Naive thymus-derived CD8-positive, alpha-beta T cell (primary cell): ENCODE results near the gene UGT1A6. TPM values are rescaled to one million over a fixed set of nuclear protein-coding genes. Genes with fewer than 3 reads are reported as not detected.
"Not testable (repeated sequence)": the region's sequence is repeated elsewhere in the genome, so short reads cannot be mapped to it uniquely, and the experiment has no call there.

Source experiments
- ATAC-seq, 2 donors: fragments of 150-1000 bp; cut with Tn5 transposase in 1 of 2; sonication (Bioruptor Pico), chemical (Tn5 transposase) in 1 of 2; 1 replicate in 1 of 2; 2 replicates in 1 of 2; pipeline ENCODE4 v1.10.0; 2021; ENCODE audit warnings: mild to moderate bottlenecking in 2 of 2, moderate library complexity in 2 of 2
- POLR2A ChIA-PET: fragments of 350-600 bp; sonication (Branson Sonifier 250); formaldehyde crosslinking; loops from one replicate; lab custom pipeline; 2021; ENCODE audit warnings: antibody characterized with exemption; lab: Charles Lee
- DNase-seq, 10 donors: peaks; one replicate each; pipeline versions ENCODE4 v3.0.0 to v3.0.0-alpha.2; 2020 to 2022
- H3K27ac Mint-ChIP-seq, 10 donors: one replicate each; pipeline ENCODE4 v1.8.0; 2020 to 2022; ENCODE audit warnings: mild to moderate bottlenecking in 10 of 10, mixed read lengths in 10 of 10, moderate library complexity in 4 of 10, inconsistent platforms in 1 of 10
- H3K27me3 Mint-ChIP-seq, 5 donors: one replicate each; pipeline ENCODE4 v1.8.0; 2021 to 2022; ENCODE audit warnings: mixed read lengths in 5 of 5
- H3K36me3 Mint-ChIP-seq, 3 donors: one replicate each; pipeline ENCODE4 v1.8.0; 2020 to 2022; ENCODE audit warnings: mixed read lengths in 3 of 3, mild to moderate bottlenecking in 2 of 3, inconsistent platforms in 1 of 3
- H3K4me1 Mint-ChIP-seq, 4 donors: one replicate each; pipeline ENCODE4 v1.8.0; 2021 to 2022; ENCODE audit warnings: mixed read lengths in 4 of 4
- H3K4me3 Mint-ChIP-seq, 10 donors: one replicate each; pipeline ENCODE4 v1.8.0; 2020 to 2022; ENCODE audit warnings: mild to moderate bottlenecking in 10 of 10, mixed read lengths in 10 of 10, moderate library complexity in 6 of 10, inconsistent platforms in 1 of 10
- H3K9me3 Mint-ChIP-seq, 9 donors: one replicate each; pipeline ENCODE4 v1.8.0; 2020 to 2022; ENCODE audit warnings: mixed read lengths in 9 of 9, mild to moderate bottlenecking in 3 of 9, inconsistent platforms in 1 of 9, moderate library complexity in 1 of 9
- polyA plus RNA-seq, 3 donors: library from polyadenylated mRNA; unstranded; fragments of 300-500 nt; fragmentation: Illumina TruSeq; gene quantifications; one replicate each; pipeline ENCODE4 v1.2.3, GENCODE V29; 2021
- total RNA-seq, 8 experiments: library from RNA in 2 of 8; stranded (reverse) in 2 of 8; gene quantifications; one replicate each; pipeline ENCODE4 v1.2.3 and lab custom pipeline; 2021 to 2026

UGT1A6 gene
- total and polyA plus RNA-seq, 5 experiments from 2014 or later, result not detected

DNA sequence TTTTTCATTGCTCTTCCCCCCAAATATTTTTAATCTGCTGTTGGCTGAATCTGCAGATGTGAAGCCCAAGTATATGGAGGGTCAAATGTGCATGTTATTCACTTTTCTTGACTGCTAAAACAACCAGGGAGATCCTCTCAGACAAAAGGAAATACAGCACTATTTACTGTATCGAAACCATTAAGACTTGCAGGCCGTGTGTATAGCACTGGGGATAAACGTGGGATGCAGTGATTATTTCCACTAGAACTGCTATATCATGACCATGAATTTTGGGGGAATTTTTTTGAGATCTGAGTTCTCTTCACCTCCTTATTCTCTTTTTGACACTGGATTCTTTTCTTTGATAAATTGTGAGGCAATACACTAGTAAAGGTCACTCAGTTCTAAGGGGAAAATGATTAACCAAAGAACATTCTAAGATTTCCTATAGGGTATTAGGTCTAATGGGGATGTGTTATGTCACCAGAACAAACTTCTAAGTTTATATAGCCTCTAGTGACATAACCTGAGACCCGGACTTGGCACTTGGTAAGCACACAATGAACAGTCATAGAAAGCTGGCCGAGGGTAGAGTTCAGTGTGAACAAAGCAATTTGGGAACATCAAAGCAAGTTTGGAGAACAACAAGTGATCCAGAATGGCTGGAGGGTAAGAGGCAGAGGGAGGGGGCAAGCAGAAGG is 52.5 kb downstream of the UGT1A6 start:
- no peak overlapping the region for H3K27ac Mint-ChIP-seq

DNA sequence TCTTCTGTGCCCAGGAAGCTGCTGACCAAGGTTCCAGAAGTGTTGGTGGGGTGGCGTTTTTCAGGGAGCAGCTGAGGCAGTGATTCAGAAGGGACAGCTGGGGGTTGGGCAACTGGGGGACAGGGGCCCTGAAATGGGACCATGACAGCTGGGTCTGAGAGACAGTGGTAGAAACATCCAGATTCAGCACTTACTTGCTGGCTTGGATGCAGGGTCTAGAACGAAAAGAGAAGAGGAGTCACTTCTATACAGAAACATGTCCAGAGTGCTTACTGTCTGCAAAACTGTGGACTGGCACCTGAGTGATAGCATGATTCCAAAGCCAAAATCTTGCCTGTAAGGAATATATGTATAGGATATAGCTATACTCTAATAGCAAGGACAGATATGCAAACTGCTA is 53.1 kb downstream of the UGT1A6 start:
- H3K4me3 Mint-ChIP-seq, H3K9me3 Mint-ChIP-seq, H3K4me1 Mint-ChIP-seq, H3K27ac Mint-ChIP-seq, DNase-seq, H3K36me3 Mint-ChIP-seq, POLR2A ChIA-PET, ATAC-seq: not testable (repeated sequence)
- peaks cover 4 to 30% (median 18%) of the 10 kb centered on the region in 5 donors for H3K27me3 Mint-ChIP-seq

More for the DNA sequence above, 52.5 kb downstream of the UGT1A6 start:
- POLR2A ChIA-PET, result no interaction called here
- H3K4me1 Mint-ChIP-seq, result no peaks in the 10 kb centered on the region
- peaks cover 4 to 34% (median 18%) of the 10 kb centered on the region in 5 donors for H3K27me3 Mint-ChIP-seq
- H3K9me3 Mint-ChIP-seq, result peaks cover 0 to 6% (median 3%) of the 10 kb centered on the region in 9 donors
- no peak overlapping the region for H3K4me3 Mint-ChIP-seq
- DNase-seq, result no peak
- ATAC-seq, result no peak
- H3K36me3 Mint-ChIP-seq, result peaks cover 0 to 5% (median 0%) of the 10 kb centered on the region in 3 donors

DNA sequence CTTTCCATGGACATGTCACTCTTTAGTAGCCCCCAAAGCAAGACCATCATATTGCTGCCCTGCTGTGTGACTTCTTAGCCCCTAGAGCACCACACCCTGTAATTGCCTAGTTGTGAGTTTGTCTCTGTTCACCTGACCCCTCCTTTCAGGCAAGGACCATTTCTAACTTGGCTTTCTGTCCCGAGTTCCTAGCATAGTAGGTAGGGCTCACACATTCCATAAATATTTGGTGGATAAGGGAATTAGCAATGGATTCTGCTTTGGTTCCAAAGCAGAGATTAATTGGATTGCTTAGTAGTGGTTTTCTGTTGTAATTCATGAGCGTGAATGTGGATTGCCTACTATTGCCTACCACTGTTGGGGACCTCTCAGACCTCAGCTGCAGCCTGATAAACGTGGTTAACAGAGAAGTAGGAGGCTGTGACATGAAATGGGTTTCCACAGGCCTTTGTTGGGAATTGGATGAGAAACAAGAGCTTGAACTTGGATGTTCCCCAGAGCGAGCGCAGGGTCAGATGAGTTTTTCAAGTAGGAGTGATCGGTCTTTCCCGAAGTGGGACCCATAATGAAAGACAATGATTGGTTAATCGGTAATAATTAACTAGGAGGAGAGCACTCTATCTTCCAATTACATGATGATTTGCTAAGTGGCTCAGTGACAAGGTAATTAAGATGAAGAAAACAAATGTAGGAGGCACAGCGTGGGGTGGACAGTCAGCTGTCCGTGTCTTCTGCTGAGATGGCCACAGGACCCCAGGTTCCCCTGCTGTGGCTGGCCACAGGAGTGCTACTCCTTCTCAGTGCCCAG is 54.0 kb downstream of the UGT1A6 start:
- POLR2A ChIA-PET, result no interaction called here
- peaks cover 8 to 30% (median 18%) of the 10 kb centered on the region in 5 donors for H3K27me3 Mint-ChIP-seq
- DNase-seq, result no peak
- H3K36me3 Mint-ChIP-seq, result peaks cover 0 to 14% (median 0%) of the 10 kb centered on the region in 3 donors
- no peak for ATAC-seq
- H3K9me3 Mint-ChIP-seq, result peaks cover 0 to 18% (median 13%) of the 10 kb centered on the region in 9 donors
- H3K4me3 Mint-ChIP-seq, result no peak overlapping the region
- H3K27ac Mint-ChIP-seq, result no peak overlapping the region
- H3K4me1 Mint-ChIP-seq, result no peaks in the 10 kb centered on the region

DNA sequence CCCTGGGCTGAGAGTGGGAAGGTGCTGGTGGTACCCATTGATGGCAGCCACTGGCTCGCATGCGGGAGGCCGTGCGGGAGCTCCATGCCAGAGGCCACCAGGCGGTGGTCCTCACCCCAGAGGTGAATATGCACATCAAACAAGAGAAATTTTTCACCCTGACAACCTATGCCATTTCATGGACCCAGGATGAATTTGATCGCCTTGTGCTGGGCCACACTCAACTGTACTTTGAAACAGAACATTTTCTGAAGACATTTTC is 54.5 kb downstream of the UGT1A6 start:
- no peaks in the 10 kb centered on the region for H3K4me1 Mint-ChIP-seq
- ATAC-seq, result no peak
- POLR2A ChIA-PET, result no interaction called here

DNA sequence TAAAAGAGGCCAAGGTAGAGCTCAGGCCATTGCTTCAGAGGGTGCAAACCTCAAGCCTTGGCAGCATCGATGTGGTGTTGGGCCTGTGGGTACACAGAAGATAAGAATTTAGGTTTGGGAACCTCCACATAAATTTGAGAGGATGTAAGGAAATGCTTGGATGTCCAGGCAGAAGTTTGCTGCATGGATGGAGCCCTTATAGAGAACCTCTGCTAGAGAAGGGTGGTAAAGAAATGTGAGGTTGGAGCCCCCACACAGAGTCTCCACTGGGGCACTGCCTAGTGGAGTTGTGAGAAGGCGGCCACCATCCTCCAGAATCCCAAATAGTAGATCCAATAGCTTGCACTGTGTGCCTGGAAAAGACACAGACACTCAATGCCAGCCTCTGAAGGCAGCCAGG is 58.0 kb downstream of the UGT1A6 start:
- ATAC-seq, H3K4me1 Mint-ChIP-seq, DNase-seq, POLR2A ChIA-PET, H3K4me3 Mint-ChIP-seq, H3K27ac Mint-ChIP-seq: not testable (repeated sequence)
- peaks cover 0 to 15% (median 0%) of the 10 kb centered on the region in 3 donors for H3K36me3 Mint-ChIP-seq
- H3K27me3 Mint-ChIP-seq, result peaks cover 10 to 27% (median 23%) of the 10 kb centered on the region in 5 donors
- H3K9me3 Mint-ChIP-seq, result peaks cover 0 to 26% (median 15%) of the 10 kb centered on the region in 9 donors

More for the DNA sequence above, 54.5 kb downstream of the UGT1A6 start:
- Mint-ChIP-seq H3K4me3 (no peak overlapping the region), H3K36me3 (peaks cover 0 to 15% (median 0%) of the 10 kb centered on the region in 3 donors), H3K9me3 (peaks cover 0 to 22% (median 13%) of the 10 kb centered on the region in 9 donors), H3K27me3 (peaks cover 8 to 31% (median 19%) of the 10 kb centered on the region in 5 donors), H3K27ac (no peak overlapping the region)
- DNase-seq, result no peak

GRCh38 chr2:233751212-233752009 is 58.7 kb downstream of the UGT1A6 start:
- H3K27me3 Mint-ChIP-seq, result peaks cover 10 to 25% (median 19%) of the 10 kb centered on the region in 5 donors
- POLR2A ChIA-PET, DNase-seq, ATAC-seq, H3K4me3 Mint-ChIP-seq, H3K4me1 Mint-ChIP-seq: not testable (repeated sequence)
- peak overlapping the region in 1 of 10 donors; percentile 53 for H3K27ac Mint-ChIP-seq
- H3K9me3 Mint-ChIP-seq, result peaks cover 0 to 26% (median 15%) of the 10 kb centered on the region in 9 donors
- H3K36me3 Mint-ChIP-seq, result peaks cover 0 to 15% (median 0%) of the 10 kb centered on the region in 3 donors

DNA sequence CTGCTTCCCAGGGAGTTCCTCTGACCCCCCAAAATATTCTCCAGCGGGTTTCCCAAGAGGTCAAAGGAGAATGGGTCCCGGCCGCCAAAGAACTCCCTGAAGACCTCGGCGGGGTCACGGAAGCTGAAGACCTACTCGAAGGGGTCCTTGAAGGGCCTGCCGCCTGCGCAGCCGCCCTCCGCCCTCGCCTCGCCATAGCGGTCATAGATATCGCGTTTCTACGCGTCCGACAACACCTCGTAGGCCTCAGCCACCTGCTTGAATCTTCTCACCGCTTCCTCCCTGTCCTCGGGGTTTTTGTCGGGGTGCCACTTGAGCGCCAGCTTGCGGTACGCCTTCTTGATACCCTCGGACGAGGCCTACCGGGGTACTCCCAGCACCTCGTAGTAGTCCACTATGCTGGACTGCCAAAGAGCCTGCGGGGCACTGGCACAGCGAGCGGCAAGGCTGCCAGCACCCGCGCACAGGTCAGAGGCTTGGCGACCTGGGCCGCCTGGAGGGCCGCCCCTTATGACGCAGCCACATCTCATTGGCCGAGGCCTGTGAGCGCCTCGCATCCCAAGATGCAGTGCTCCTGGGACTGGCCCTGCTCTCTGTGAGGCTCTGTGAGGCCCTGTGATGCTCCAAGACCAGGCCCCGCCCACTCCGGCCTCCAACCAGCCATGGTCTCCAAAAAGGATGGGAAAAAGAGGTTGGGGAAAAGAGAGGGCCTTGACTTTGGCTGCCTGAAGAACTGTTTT is 62.4 kb downstream of the UGT1A6 start:
- peaks cover 0 to 2% (median 0%) of the 10 kb centered on the region in 4 donors for H3K4me1 Mint-ChIP-seq
- no peak overlapping the region for H3K27ac Mint-ChIP-seq
- no peak for DNase-seq
- no peak for ATAC-seq
- peaks cover 0 to 11% (median 9%) of the 10 kb centered on the region in 5 donors for H3K27me3 Mint-ChIP-seq
- H3K4me3 Mint-ChIP-seq, result no peak overlapping the region
- peaks cover 0 to 12% (median 0%) of the 10 kb centered on the region in 3 donors for H3K36me3 Mint-ChIP-seq
- POLR2A ChIA-PET, result no interaction called here
- H3K9me3 Mint-ChIP-seq, result peaks cover 0 to 22% (median 11%) of the 10 kb centered on the region in 9 donors

GRCh38 chr2:233756429-233757081 is 63.9 kb downstream of the UGT1A6 start:
- H3K9me3 Mint-ChIP-seq, result peaks cover 0 to 9% (median 2%) of the 10 kb centered on the region in 9 donors
- peaks cover 0 to 12% (median 8%) of the 10 kb centered on the region in 5 donors for H3K27me3 Mint-ChIP-seq
- H3K27ac Mint-ChIP-seq, result no peak overlapping the region
- H3K4me3 Mint-ChIP-seq, result no peak overlapping the region
- peaks cover 0 to 2% (median 0%) of the 10 kb centered on the region in 4 donors for H3K4me1 Mint-ChIP-seq
- POLR2A ChIA-PET, result no interaction called here
- ATAC-seq (no peak), DNase-seq (no peak)
- peaks cover 0 to 2% (median 0%) of the 10 kb centered on the region in 3 donors for H3K36me3 Mint-ChIP-seq

DNA sequence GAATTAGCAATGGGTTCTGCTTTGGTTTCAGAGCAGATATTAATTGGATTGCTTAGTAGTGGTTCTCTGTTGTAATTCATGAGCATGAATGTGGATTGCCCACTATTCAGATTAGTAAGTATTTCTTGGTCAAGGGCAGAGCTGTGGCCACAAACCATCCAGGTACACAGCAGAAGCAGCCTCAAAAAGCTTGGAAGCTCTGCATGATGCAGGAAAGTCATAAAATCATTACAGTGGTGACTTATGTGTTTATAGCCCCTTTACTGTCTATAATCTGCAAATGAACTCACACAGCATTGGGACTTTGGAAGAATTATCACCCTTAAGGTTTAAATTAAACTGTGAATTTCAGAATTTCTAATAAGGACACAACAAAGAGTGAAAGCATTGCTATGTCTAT is 65.5 kb downstream of the UGT1A6 start:
- Mint-ChIP-seq H3K4me3 (no peak overlapping the region), H3K27ac (no peak overlapping the region), H3K36me3 (no peaks in the 10 kb centered on the region), H3K9me3 (no peaks in the 10 kb centered on the region), H3K27me3 (peaks cover 0 to 9% (median 2%) of the 10 kb centered on the region in 5 donors), H3K4me1 (peaks cover 0 to 2% (median 0%) of the 10 kb centered on the region in 4 donors)
- no peak for ATAC-seq
- DNase-seq, result no peak
- POLR2A ChIA-PET, result no interaction called here

DNA sequence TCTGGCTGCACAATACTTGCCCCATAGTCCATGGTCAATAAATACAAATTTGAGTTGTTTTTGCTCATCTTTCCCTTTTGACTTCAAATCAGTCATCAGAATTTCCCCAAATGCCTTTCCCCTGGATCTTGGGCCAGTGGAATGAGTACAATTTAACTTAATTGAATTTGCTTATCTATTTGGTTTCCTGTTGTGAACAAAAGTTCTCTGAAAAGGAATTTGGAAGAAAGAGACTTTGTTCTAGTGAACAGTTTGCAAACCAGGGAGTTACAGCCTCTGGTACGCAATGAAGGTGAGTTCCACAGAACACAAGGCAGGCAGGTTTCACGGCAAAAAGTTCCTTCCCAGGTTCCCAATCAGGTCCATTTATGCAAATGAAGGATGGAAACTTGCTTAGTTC is 66.2 kb downstream of the UGT1A6 start:
- POLR2A ChIA-PET, result no interaction called here
- Mint-ChIP-seq H3K27me3 (peaks cover 2 to 16% (median 9%) of the 10 kb centered on the region in 5 donors), H3K36me3 (no peaks in the 10 kb centered on the region), H3K9me3 (no peaks in the 10 kb centered on the region), H3K4me1 (peaks cover 0 to 2% (median 0%) of the 10 kb centered on the region in 4 donors), H3K27ac (no peak overlapping the region), H3K4me3 (no peak overlapping the region)
- ATAC-seq (no peak), DNase-seq (no peak)

DNA sequence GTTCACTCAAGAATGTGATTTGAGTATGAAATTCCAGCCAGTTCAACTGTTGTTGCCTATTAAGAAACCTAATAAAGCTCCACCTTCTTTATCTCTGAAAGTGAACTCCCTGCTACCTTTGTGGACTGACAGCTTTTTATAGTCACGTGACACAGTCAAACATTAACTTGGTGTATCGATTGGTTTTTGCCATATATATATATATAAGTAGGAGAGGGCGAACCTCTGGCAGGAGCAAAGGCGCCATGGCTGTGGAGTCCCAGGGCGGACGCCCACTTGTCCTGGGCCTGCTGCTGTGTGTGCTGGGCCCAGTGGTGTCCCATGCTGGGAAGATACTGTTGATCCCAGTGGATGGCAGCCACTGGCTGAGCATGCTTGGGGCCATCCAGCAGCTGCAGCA is 67.4 kb downstream of the UGT1A6 start, which contains the start of gene UGT1A1:
TSS of gene UGT1A1 (plus strand) at position 228 of the 400 bp plus-strand sequence. CDS start at position 246, 18 bp downstream.
- POLR2A ChIA-PET, result no interaction called here

More for the DNA sequence above, 67.4 kb downstream of the UGT1A6 start, which contains the start of gene UGT1A1:
- Mint-ChIP-seq H3K27me3 (peaks cover 4 to 24% (median 16%) of the 10 kb centered on the region in 5 donors), H3K4me3 (no peak within 1 kb of the TSS), H3K4me1 (peaks cover 0 to 2% (median 0%) of the 10 kb centered on the region in 4 donors), H3K9me3 (no peaks in the 10 kb centered on the region), H3K27ac (no peak within 1 kb of the TSS), H3K36me3 (no peaks in the 10 kb centered on the region)
- ATAC-seq (no peak), DNase-seq (no peak)
